Activated naive CD4-positive, alpha-beta T cell treated with anti-CD3 and anti-CD28 coated beads, Interleukin-2, amount 10 ng/mL, durations not matched to agents 7 days and 5 days (primary cell): ENCODE measurements around the gene NKX6-1.

Source experiments
- CTCF ChIA-PET: fragments of 350-600 bp; sonication (Branson Sonifier 250); formaldehyde crosslinking; loops from one replicate; lab custom pipeline; 2021; ENCODE audit warnings: antibody characterized with exemption; lab: Charles Lee
- DNase-seq: peaks from one replicate; pipeline ENCODE4 v3.0.0-alpha.2; 2020
- H3K27ac Mint-ChIP-seq: one replicate; pipeline ENCODE4 v1.8.0; 2021; ENCODE audit warnings: mild to moderate bottlenecking, moderate library complexity, mixed read lengths
- H3K27me3 Mint-ChIP-seq: one replicate; pipeline ENCODE4 v1.8.0; 2021; ENCODE audit warnings: mild to moderate bottlenecking, mixed read lengths
- H3K36me3 Mint-ChIP-seq: one replicate; pipeline ENCODE4 v1.8.0; 2021; ENCODE audit warnings: mixed read lengths
- H3K4me1 Mint-ChIP-seq: one replicate; pipeline ENCODE4 v1.8.0; 2021; ENCODE audit warnings: mixed read lengths
- H3K4me3 Mint-ChIP-seq: one replicate; pipeline ENCODE4 v1.8.0; 2021; ENCODE audit warnings: mild to moderate bottlenecking, moderate library complexity, mixed read lengths
- H3K9me3 Mint-ChIP-seq: one replicate; pipeline ENCODE4 v1.8.0; 2021; ENCODE audit warnings: mixed read lengths

Gene NKX6-1

DNA sequence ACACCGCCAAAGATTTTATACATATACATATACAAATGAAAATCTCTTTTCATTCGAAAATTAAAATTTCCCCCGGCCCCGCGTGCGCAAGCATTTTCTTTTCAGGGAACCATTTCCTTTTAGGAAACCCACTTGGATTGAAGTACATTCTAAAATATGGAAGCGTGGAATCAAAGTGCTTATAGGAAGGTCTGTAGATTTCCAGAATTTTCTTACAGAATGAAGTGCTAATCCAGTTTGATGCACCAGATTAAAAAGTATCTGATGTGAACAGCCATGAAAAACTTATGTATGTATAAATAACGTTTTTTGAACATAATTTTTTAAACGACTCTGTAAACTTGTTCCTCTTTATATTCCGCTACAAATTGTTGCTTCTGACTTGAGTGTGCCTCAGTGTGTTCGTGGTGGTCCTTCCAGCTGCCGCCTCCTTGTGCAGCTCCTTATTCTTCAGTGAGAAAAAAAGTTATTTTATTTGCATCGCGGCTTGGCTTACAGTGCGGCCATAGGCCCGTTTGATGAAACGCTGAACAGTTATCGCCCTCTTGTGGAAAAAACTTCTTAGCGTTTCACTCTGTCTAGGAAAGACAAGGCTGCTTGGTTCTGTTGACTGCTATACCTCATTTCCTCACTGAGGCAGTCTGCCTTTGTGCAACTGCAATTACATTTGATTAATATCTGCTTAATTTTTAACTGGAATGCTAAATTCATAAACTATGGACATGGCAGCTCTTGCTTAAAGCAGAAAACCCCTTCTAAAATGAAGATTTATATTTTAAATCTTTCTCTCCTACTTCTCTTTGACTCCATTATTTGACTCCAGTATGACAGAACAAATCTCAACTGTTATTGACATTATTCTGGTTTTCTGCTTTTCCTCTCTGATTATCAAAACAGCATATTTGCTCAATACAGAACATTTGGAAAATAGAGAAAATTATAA is 4.7 kb upstream of the NKX6-1 start:
- H3K4me3 Mint-ChIP-seq, result peak overlapping the region; percentile 24
- no peaks in the 10 kb centered on the region for H3K9me3 Mint-ChIP-seq
- CTCF ChIA-PET, result interaction anchor here (0.6 to 1.0 kb wide), 3 partner anchors 9 to 618 kb away, joined by 3 read pairs; no protein-coding TSS in a partner anchor
- DNase-seq, result no peak
- H3K36me3 Mint-ChIP-seq, result peaks cover 6% of the 10 kb centered on the region
- peak overlapping the region; percentile 80 for H3K27ac Mint-ChIP-seq
- H3K4me1 Mint-ChIP-seq, result peaks cover 4% of the 10 kb centered on the region
- H3K27me3 Mint-ChIP-seq, result peaks cover 54% of the 10 kb centered on the region

DNA sequence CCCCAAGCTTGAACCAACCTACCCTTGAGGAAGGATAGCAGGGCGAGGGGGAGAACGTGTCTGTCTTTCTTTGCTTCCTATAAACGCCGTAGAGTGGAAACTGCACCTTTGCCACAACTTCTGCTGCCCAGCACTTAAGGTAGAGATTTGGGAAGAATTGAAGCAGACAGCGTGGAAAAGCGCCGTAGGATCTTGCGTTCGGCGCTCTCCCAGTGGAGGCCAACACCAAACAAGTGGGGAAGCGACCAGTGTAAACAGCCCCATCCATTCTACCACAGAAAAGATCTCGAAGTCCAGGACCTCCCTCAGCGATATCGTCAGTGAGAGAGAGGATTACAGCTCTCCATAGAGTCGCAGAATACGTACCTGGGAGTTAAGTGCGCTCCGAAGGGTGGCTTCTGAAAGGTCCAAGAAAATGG is 3.9 kb upstream of the NKX6-1 start:
- peaks cover 60% of the 10 kb centered on the region for H3K27me3 Mint-ChIP-seq
- peak overlapping the region; percentile 15 for H3K27ac Mint-ChIP-seq
- H3K9me3 Mint-ChIP-seq, result no peaks in the 10 kb centered on the region
- CTCF ChIA-PET, result interaction anchor here (0.6 to 1.0 kb wide), 3 partner anchors 12 to 984 kb away, joined by 3 to 5 read pairs (median 3); no protein-coding TSS in a partner anchor
- H3K36me3 Mint-ChIP-seq, result peaks cover 9% of the 10 kb centered on the region
- DNase-seq, result no peak
- peaks cover 9% of the 10 kb centered on the region for H3K4me1 Mint-ChIP-seq
- H3K4me3 Mint-ChIP-seq, result no peak overlapping the region

DNA sequence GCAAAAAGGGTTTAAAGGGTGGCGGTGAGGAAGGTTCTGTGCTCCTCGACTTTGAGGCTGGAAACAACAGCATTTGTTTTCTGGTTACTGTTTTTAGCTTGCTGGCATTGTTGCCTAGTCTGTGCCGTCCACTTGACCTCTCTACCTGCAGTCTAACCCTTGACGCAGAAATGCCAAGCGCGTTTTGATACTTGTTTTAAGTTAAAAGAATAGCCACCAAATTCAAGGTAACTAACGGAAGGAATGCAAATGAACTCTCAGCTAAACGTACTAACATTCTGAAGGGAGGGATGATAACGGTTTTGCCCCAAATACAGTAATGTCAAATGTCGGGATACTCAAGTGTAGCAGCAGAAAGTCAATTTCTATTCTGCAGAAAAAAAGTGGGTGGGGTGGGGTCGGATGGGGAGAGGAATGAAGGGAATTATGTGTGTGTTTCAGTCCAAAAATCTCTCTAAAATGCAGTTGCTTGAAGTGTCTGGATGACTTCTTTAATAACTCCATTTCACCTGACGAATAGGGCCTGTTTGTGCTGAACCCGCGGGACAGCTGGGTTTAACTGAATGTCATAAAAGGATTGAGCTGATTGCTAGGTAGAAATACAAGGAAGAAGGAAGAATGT is 3.4 kb upstream of the NKX6-1 start:
- Mint-ChIP-seq H3K27me3 (peaks cover 65% of the 10 kb centered on the region), H3K4me1 (peaks cover 9% of the 10 kb centered on the region), H3K36me3 (peaks cover 9% of the 10 kb centered on the region), H3K27ac (no peak overlapping the region), H3K4me3 (no peak overlapping the region), H3K9me3 (no peaks in the 10 kb centered on the region)
- CTCF ChIA-PET, result interaction anchor here (0.6 to 1.0 kb wide), 3 partner anchors 11 to 983 kb away, joined by 3 to 5 read pairs (median 3); no protein-coding TSS in a partner anchor
- DNase-seq, result no peak

DNA sequence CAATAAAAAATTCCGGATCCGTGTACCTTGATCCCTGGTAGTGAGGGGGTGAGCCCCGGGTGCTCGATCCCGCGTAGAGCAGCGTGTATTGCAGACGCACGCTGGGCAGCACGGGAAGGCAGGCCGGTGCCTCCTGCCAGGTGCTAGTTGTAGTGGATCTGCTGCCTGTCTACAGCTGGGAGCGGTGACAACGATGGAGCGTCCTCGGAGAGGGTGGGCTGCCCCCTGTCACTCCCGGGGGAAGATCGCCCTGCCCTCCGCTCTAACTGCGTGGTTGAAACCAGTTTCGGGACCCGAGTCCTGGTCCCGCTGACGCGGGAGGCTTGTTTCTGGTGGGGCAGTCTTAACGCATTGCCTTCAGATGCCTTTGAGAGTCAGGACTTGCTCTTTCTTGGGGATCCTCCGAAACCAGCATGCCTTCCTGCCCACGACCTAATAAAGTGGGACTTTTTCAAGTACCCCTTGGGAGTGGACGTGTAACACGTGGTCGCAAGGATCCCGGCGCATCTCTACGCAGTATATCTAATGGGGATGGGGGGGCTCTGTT is 2.7 kb upstream of the NKX6-1 start:
- CTCF ChIA-PET, result no interaction called here
- H3K9me3 Mint-ChIP-seq, result no peaks in the 10 kb centered on the region

DNA sequence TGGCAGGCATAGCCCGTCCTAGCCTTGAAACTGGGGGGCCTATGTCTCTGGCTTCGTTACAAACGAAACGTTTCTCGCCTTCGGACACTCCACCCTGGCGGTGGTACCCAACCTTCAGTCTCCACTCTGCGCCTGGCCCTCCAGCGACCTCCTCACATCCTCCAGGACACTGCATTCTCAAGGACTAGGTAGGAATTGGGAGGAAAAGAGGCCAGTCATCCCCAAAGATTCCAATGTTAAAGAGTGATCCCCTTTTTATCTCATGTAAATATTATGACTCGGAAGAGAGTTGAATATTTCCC is 2.1 kb upstream of the NKX6-1 start:
- DNase-seq, result no peak
- H3K27ac Mint-ChIP-seq, result no peak overlapping the region
- H3K4me1 Mint-ChIP-seq, result peaks cover 12% of the 10 kb centered on the region
- no peaks in the 10 kb centered on the region for H3K9me3 Mint-ChIP-seq
- H3K27me3 Mint-ChIP-seq, result peaks cover 78% of the 10 kb centered on the region
- CTCF ChIA-PET, result no interaction called here
- no peak overlapping the region for H3K4me3 Mint-ChIP-seq
- H3K36me3 Mint-ChIP-seq, result peaks cover 13% of the 10 kb centered on the region

More for the DNA sequence above, 2.7 kb upstream of the NKX6-1 start:
- Mint-ChIP-seq H3K4me3 (no peak overlapping the region), H3K36me3 (peaks cover 10% of the 10 kb centered on the region), H3K4me1 (peaks cover 10% of the 10 kb centered on the region), H3K27ac (peak overlapping the region; percentile 42), H3K27me3 (peaks cover 72% of the 10 kb centered on the region)
- no peak for DNase-seq

DNA sequence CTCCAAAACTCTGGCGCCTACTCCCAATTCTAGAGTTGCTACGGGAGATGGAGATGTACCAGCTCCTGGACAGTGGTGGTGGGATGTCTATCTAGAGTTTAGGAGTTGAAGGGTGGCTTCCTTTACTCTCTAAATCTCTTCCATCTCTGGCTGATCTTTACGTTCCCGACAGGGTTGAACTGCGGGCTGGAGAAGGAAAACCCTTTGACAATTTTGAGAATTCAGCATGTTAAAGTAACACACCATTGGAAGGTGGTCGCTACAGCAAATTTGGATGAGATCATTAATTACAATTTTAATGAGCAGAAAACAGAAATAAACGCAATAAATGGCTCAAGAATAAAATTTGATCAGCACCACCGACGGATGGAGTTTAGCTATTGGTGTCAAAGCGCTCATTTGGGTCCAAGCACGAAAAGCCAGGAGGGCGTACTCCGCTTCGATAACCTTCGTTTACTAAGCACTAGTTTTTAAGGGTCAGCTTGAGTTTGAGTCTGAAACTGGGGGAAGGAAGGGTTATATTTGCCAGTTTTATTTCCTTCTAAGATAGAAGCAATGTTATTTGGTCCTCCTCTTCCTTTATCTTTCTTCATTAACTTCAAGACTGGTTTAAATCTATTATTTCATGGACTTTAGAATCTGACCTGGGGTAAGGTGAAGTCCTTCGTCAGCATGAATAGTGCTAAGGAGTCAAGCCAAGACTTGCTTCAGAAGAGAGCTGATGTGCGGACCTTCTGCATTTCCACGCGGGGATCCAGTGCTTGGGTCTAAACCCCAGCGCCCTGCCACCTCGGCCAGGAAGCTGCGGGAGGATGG is 1.5 kb upstream of the NKX6-1 start:
- H3K4me3 Mint-ChIP-seq, result no peak overlapping the region
- peaks cover 13% of the 10 kb centered on the region for H3K36me3 Mint-ChIP-seq
- CTCF ChIA-PET, result no interaction called here
- DNase-seq, result no peak
- no peaks in the 10 kb centered on the region for H3K9me3 Mint-ChIP-seq
- peaks cover 84% of the 10 kb centered on the region for H3K27me3 Mint-ChIP-seq
- H3K27ac Mint-ChIP-seq, result peak overlapping the region; percentile 2
- peaks cover 12% of the 10 kb centered on the region for H3K4me1 Mint-ChIP-seq

DNA sequence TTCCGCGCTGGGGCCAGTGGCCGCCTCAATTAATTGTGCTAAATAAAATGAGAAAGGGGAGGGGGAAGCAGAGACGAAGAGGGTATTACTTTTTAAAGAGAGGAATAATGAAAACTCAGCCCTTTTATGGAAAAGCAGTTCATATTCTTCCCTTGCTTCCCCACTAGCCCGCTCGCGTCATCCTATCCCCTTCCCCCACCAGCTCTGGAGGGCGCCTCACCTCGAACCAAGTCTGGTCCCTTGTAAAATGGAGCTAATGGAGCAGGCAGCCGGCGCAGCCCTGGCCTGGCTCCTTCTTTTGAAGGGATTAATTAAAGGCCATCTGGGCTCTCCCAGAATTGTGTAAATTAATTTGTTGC is 511 bp upstream of the NKX6-1 start:
- CTCF ChIA-PET, result interaction anchor here (0.7 kb wide), 1 partner anchor 18 kb away, joined by 4 read pairs; no protein-coding TSS in a partner anchor
- Mint-ChIP-seq H3K4me3 (no peak overlapping the region), H3K9me3 (no peaks in the 10 kb centered on the region), H3K27ac (peak overlapping the region; percentile 46), H3K36me3 (peaks cover 13% of the 10 kb centered on the region), H3K4me1 (peaks cover 12% of the 10 kb centered on the region), H3K27me3 (peaks cover 92% of the 10 kb centered on the region)
- DNase-seq, result no peak

DNA sequence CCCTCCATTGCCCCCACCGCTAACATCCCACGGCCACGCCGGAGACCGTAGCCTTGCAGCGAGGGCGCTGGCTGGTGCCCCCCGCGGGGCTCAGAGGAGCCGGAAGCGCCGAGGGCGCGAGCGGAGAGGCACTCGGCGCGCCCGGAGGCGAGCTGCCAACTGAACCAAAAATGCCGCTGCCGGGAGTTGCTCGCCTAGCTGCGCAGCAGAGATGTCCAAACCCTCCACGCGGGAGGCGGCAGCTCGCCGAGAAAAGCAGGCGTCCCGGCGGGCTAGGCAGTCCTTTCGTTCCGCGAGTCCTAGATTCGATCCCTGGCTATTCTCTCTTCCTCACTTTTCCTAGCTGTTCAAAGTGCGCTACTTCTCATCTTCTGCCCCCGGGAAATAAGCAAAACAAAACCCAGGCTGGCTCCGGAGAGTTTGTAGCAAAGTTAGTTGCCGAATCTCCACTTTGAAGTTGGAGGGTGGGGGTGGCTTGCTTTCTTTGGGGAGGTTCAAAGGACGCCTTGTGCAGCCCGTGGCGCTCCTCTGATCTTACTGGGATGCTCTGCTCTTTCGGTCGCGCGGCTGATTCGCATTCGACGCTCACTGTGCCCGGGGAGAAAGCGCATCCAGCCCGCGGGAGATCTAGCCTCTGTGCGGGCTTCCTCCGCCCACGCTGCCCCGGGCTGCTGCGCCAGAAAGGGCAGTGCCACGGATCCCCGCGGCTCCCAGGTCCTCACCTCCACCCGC is 723 bp downstream of the NKX6-1 start:
- DNase-seq, result no peak
- Mint-ChIP-seq H3K4me1 (peaks cover 16% of the 10 kb centered on the region), H3K27me3 (peaks cover 95% of the 10 kb centered on the region)

DNA sequence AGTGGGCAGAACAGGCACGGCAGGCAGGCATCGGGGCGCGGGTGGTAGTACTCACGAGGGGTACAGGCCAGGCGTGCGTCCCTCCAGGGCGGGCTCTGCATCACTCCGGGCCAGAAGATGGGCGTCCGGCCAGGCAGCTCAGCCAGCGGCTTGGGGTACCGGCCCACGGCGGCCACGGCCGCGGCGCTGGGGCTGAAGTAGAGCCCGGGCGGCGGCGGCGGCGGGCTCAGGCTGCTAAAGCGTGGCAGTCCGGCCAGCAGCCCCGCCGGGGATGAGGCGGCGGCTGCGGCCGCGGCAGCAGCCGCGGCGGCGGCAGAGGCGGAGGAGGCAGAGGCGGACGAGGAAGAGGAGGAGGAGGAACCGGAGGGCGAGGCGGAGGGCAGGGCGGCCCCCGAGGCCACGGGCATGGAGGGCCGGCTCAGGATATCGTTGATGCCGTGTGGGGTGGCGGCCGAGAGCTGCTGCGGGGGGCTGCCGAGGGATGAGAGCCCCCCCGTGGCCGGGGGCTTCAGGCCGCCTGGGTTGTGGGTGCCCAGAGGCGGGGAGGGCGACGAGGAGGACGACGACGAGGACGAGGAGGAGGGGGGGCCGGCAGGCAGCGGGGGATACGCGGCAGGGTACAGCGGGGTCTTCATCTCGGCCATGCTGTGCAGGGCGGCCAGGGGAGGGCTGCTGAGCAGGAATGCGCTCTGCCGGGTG is 1.4 kb downstream of the NKX6-1 start:
- peaks cover 17% of the 10 kb centered on the region for H3K4me1 Mint-ChIP-seq
- H3K27me3 Mint-ChIP-seq, result peaks cover 95% of the 10 kb centered on the region
- CTCF ChIA-PET, result interaction anchor here (0.7 kb wide), 1 partner anchor 1173 kb away, joined by 4 read pairs; no protein-coding TSS in a partner anchor
- no peak overlapping the region for H3K4me3 Mint-ChIP-seq
- no peaks in the 10 kb centered on the region for H3K9me3 Mint-ChIP-seq
- H3K36me3 Mint-ChIP-seq, result peaks cover 12% of the 10 kb centered on the region
- DNase-seq, result no peak
- H3K27ac Mint-ChIP-seq, result no peak overlapping the region

More for the DNA sequence above, 723 bp downstream of the NKX6-1 start:
- peak overlapping the region; percentile 79 for H3K27ac Mint-ChIP-seq
- no peaks in the 10 kb centered on the region for H3K9me3 Mint-ChIP-seq
- peaks cover 12% of the 10 kb centered on the region for H3K36me3 Mint-ChIP-seq
- CTCF ChIA-PET, result interaction anchor here (0.7 kb wide), 1 partner anchor 1174 kb away, joined by 4 read pairs; no protein-coding TSS in a partner anchor
- H3K4me3 Mint-ChIP-seq, result peak overlapping the region; percentile 52

DNA sequence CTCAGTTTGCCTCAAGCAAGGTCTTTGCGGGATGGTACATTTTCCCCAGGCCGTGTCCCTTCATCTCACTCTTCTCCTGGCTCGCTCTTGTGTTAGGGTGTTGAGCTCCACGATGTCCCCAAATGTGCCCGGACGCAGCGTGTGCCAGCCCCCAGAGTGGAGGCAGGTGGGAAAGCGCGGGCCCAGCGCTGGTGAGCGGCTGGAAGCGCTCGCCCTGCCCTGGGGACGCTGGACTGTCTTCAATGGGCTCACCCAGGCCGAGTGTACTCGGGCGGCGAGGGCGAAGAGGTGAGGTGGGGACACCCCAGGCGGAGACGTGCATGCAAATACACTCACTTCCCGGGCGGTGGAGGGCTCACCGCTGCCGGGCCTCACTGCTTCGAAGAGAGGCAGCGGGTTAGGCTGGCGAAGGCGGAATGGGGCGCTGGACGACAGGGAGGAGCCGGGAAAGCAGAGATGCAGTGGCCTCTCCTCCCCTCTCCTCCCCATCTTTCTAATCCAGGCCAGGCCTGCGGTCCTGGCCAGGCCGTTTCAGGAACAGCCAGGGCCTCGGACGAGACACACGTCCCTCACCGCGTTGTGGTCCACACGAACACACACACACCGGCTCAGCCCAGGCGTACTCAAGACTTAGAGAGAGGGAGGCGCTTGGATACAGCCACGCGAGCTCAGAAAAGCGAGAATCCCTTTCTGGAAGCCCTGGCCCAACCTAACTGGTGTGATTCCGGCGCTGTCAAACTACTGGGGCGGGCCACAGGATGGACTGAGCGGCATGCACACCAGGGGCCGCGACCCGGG is 2.2 kb downstream of the NKX6-1 start:
- H3K4me1 Mint-ChIP-seq, result peaks cover 17% of the 10 kb centered on the region
- H3K9me3 Mint-ChIP-seq, result no peaks in the 10 kb centered on the region

DNA sequence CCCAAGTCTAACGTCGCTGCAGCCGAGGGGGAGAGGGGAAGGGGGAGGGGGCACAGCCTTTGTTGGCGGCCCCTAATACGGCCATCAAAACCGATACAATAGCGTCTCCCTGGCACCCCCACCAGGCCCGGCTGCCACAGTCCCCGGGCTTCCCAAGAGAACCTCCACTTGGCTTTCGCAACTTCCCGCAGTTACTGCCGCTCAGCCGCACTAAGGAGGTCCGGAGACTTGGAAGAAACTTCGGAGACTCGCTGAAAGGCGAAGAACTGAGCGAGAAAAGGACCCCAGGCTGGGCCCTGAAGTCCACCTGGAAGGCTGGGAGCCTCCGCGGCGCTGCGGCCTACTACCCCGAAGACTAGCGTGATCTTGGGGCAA is 2.8 kb downstream of the NKX6-1 start:
- DNase-seq, result no peak
- CTCF ChIA-PET, result no interaction called here
- Mint-ChIP-seq H3K27me3 (peaks cover 93% of the 10 kb centered on the region), H3K9me3 (no peaks in the 10 kb centered on the region), H3K36me3 (peaks cover 12% of the 10 kb centered on the region), H3K4me1 (peaks cover 17% of the 10 kb centered on the region), H3K27ac (peak overlapping the region; percentile 77), H3K4me3 (peak overlapping the region; percentile 21)

More for the DNA sequence above, 2.2 kb downstream of the NKX6-1 start:
- H3K27ac Mint-ChIP-seq, result peak overlapping the region; percentile 77
- peak overlapping the region; percentile 28 for H3K4me3 Mint-ChIP-seq
- CTCF ChIA-PET, result no interaction called here
- H3K27me3 Mint-ChIP-seq, result peaks cover 94% of the 10 kb centered on the region
- H3K36me3 Mint-ChIP-seq, result peaks cover 12% of the 10 kb centered on the region
- no peak for DNase-seq

DNA sequence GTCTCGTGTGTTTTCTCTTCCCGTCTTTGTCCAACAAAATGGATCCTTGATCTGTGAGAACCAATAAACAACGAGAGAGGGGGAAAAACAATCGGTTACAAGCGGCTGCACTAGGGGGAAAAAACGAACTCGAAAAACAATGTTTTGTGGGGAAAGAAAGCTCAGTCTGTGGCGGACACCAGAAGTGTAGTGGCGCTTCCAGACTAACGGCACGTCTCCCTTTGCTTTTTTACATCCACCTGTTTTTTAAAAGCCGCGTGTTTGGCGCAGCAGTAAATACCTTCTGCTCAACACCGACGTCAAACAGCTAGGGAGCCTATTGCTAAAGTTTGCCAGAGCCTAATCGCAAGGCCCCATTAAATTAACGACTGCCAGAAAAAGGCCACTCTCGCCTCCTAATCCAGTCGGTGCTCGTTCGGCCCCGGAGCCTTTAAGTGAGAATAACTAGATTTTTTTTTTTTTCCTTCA is 3.3 kb downstream of the NKX6-1 start:
- Mint-ChIP-seq H3K27ac (peak overlapping the region; percentile 46), H3K36me3 (peaks cover 12% of the 10 kb centered on the region), H3K9me3 (no peaks in the 10 kb centered on the region), H3K27me3 (peaks cover 93% of the 10 kb centered on the region), H3K4me3 (peak overlapping the region; percentile 21), H3K4me1 (peaks cover 17% of the 10 kb centered on the region)
- DNase-seq, result no peak
- CTCF ChIA-PET, result no interaction called here
